HepG2 (cell line): ENCODE data around the gene CH25H. TPM values are rescaled to one million over a fixed set of nuclear protein-coding genes. Genes with fewer than 3 reads are reported as not detected.

Source experiments
- ETV6 ChIP-seq: sonication (generic); formaldehyde crosslinking; conservative IDR thresholded peaks from 2 replicates; pipeline ENCODE4 v1.4.0; 2020; ENCODE audit warnings: missing genetic modification reagents
- polyA plus RNA-seq, 8 experiments: library from polyadenylated mRNA; depleted of rRNA in 3 of 8; stranded (reverse) in 7 of 8; unstranded in 1 of 8; fragments of >200 nt; fragmentation: Illumina TruSeq in 4 of 8; extraction: Trizol in 4 of 8; gene quantifications; 2 replicates each; pipeline versions ENCODE4 v1.2.1 to v1.2.3, GENCODE V29; 2011 to 2016; ENCODE audit warnings: low read depth in 4 of 8, missing spikeins in 1 of 8, mixed read lengths in 1 of 8; ENCODE audit not compliant: insufficient read depth in 1 of 8
- total RNA-seq, 5 experiments: library from RNA; depleted of rRNA; stranded (reverse); fragments of >200 nt; fragmentation: Illumina TruSeq; extraction: Trizol; gene quantifications; 2 replicates each; pipeline ENCODE4 v1.2.3, GENCODE V29; 2016; ENCODE audit warnings: low read depth in 1 of 5

Gene CH25H
- total and polyA plus RNA-seq, 2 of the 13 experiments (the other 11 are each of a cell fraction or from before 2014, with no cell fraction given) = not detected

- no peak for TF ChIP-seq ETV6 (CRISPR knock-in tag)
Observed at GRCh38 chr10:89156161-89156835, 50.8 kb downstream of the CH25H start (continued).

Other genes with a start within 250 kb of the CH25H start
- gene FAS, start 216.5 kb downstream of the CH25H start, total RNA-seq (2016; rRNA removed; fragmentation: Illumina TruSeq; extraction: Trizol) = 15.0 and 17.9 TPM in 2 replicates
- gene FAS, start 216.5 kb downstream of the CH25H start, polyA plus RNA-seq (2011; rRNA removed) = 4.3 and 5.9 TPM in 2 replicates
- 50.6 and 79.5 TPM in 2 replicates for gene LIPA, start 44.5 kb upstream of the CH25H start, total RNA-seq (2016; rRNA removed; fragmentation: Illumina TruSeq; extraction: Trizol)
- gene LIPA, start 44.5 kb upstream of the CH25H start, polyA plus RNA-seq (2011; rRNA removed) = 54.4 and 57.1 TPM in 2 replicates
- gene IFIT2, start 94.7 kb upstream of the CH25H start, total RNA-seq (2016; rRNA removed; fragmentation: Illumina TruSeq; extraction: Trizol) = 0.15 and 0.27 TPM in 2 replicates
- gene IFIT2, start 94.7 kb upstream of the CH25H start, polyA plus RNA-seq (2011; rRNA removed) = 0.04 and 0.07 TPM in 2 replicates
- gene IFIT3, start 120.7 kb upstream of the CH25H start, total RNA-seq (2016; rRNA removed; fragmentation: Illumina TruSeq; extraction: Trizol) = 3.1 and 4.3 TPM in 2 replicates
- 0.48 and 0.56 TPM in 2 replicates for gene IFIT3, start 120.7 kb upstream of the CH25H start, polyA plus RNA-seq (2011; rRNA removed)
- gene IFIT1B, start 170.7 kb upstream of the CH25H start, total RNA-seq (2016; rRNA removed; fragmentation: Illumina TruSeq; extraction: Trizol) = not detected in 2 replicates
- not detected in 2 replicates for gene IFIT1B, start 170.7 kb upstream of the CH25H start, polyA plus RNA-seq (2011; rRNA removed)
- gene IFIT1, start 185.3 kb upstream of the CH25H start, total RNA-seq (2016; rRNA removed; fragmentation: Illumina TruSeq; extraction: Trizol) = 5.5 and 7.5 TPM in 2 replicates
- gene IFIT1, start 185.3 kb upstream of the CH25H start, polyA plus RNA-seq (2011; rRNA removed) = 1.2 and 1.5 TPM in 2 replicates
- gene IFIT5, start 207.3 kb upstream of the CH25H start, total RNA-seq (2016; rRNA removed; fragmentation: Illumina TruSeq; extraction: Trizol) = 8.3 and 12.5 TPM in 2 replicates
- 2.1 and 2.2 TPM in 2 replicates for gene IFIT5, start 207.3 kb upstream of the CH25H start, polyA plus RNA-seq (2011; rRNA removed)